ENCODE measurements around the gene VIT.

Gene VIT

DNA sequence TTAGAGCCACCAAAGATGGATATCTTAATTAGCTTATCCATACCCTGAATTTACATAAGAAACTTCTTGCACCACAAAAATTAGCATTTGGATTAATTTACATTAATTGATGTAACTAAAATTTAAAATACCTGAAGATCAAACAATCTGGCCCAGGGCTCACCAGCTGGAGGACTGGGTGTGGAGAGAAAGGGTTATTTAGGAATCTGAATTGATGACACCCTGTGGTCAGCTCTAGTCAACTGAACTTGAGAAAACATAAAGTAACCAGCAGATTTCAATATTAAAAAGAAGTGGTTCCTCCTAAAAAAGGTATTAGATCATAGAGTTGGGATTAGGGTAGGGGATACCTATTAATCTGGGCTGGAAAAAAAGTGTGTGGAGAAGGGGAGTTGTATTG lies 147.3 kb downstream of the VIT start:
- H3K4me3 ChIP-seq (ENCODE audit: low read length) = no peak overlapping the region
- no peak for TF ChIP-seq ZNF274 (IDR thresholded peaks at IDR 0.05; ENCODE audit: low read depth, low read length)

DNA sequence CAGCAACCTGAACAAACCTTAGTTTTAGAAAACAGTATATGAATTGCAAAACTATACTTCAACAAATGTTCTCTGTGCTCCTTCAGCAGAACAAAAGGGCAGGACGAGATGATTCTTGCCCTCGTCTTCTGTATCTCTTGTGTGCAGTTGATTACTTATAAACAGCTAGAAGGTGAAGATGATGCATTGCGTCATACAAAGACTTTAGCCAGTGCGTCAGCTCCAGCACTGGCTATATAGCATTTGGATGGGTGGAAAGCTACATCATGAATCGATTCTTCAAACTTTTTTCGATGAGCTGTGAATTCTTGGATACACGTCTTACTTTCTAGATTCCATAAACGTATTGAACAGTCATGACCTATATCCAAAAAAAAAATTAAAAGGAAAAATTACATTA lies 152.8 kb downstream of the VIT start:
- H3K4me3 ChIP-seq (ENCODE audit: low read length) = no peak overlapping the region
- no peak for TF ChIP-seq ZNF274 (IDR thresholded peaks at IDR 0.05; ENCODE audit: low read depth, low read length)

DNA sequence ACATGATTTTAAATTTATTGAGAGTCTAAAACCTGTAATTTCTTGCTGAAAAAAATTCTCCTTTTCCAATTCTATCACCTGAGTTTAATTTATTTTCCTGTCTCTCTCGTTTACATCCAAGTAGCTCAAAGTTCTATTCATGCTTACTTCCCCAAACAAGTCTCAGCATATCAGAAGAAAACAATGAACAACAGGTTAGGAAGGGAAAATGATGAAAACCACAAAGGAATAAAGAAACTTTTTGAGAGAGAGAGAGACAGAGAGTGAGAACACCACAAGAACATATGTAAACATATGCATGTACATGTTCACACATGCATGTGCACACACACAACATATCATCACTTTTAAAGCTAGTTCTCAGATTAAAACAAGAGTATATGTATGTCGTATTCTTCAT lies 157.7 kb downstream of the VIT start:
- H3K4me3 ChIP-seq (ENCODE audit: low read length) = no peak overlapping the region
- no peak for TF ChIP-seq ZNF274 (IDR thresholded peaks at IDR 0.05; ENCODE audit: low read depth, low read length)

DNA sequence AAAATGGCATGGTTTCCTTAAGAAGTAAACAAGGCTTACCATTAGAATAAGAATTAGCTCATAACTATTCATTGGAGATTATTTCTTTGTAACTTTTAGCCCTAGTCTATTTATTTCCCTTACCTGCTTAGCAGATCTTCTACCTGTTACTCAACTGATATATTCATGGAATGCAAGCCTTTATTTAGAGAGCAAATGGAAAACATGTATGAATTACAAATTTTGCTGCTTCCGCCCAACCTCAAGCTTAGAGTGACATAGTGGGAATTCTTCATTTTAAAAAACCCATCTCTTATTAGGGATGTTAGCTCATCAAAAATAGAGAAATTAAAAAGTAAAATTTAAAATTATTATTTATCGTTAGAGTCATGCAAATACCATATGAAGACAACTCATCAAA lies 158.9 kb downstream of the VIT start:
- no peak overlapping the region for H3K4me3 ChIP-seq (ENCODE audit: low read length)
- TF ChIP-seq ZNF274 (IDR thresholded peaks at IDR 0.05; ENCODE audit: low read depth, low read length) = no peak

DNA sequence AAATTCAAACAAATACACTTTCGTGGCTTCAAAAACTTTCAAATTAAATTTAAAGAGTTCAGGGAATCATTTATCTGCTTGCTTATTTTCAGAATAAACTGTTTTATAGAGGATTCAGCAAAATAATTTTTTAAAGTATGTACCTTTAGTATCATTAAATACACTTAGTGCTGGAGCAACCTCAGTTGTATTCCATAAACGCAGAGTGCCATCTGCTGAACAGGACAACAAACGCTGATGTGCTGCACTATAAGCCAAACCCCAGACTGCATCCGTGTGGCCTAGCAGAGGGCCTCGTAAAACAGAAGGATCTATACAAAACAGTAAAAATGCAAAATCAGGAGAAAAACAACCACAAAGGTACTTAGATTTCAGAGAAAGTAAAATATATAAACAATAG lies 161.2 kb downstream of the VIT start:
- no peak for TF ChIP-seq ZNF274 (IDR thresholded peaks at IDR 0.05; ENCODE audit: low read depth, low read length)
- no peak overlapping the region for H3K4me3 ChIP-seq (ENCODE audit: low read length)

DNA sequence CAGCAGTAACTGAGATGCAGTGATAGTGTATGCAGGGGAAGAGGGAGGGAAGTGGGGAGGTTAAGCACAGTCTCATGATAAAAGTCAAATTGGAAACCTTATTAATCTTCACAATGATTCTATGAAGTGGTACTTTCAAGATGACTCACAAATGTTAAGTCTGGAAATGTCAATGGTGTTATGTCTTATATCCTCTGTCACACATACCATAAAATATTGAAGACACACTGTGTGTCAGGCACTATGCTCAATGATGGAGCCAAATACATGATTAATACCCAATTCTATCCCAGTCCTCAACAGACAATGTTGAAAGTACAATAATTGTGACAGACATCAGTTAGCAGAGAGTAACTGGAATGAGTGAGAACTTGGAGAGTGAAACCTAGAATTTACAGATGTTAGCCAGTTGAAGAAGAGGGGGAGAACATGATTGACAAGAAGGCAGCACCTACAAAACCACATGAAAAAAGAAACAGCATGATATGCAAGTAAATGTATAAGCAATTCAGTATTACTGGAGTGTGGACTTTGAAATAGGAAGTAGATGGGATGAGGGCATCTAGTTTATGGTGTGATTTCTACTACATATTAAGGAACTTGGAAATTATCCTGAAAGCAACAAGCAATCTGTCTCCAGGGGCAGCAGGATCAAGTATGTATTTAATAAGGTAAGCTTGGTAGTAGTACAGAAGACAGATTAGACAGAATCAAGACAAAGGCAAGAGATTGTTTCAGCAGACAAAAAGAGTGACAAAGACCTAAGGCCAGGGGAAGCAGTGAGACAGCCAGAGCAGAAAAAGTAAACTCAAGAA lies 162.3 kb downstream of the VIT start:
- no peak for TF ChIP-seq ZNF274 (IDR thresholded peaks at IDR 0.05; ENCODE audit: low read depth, low read length)
- H3K4me3 ChIP-seq (ENCODE audit: low read length) = no peak overlapping the region

DNA sequence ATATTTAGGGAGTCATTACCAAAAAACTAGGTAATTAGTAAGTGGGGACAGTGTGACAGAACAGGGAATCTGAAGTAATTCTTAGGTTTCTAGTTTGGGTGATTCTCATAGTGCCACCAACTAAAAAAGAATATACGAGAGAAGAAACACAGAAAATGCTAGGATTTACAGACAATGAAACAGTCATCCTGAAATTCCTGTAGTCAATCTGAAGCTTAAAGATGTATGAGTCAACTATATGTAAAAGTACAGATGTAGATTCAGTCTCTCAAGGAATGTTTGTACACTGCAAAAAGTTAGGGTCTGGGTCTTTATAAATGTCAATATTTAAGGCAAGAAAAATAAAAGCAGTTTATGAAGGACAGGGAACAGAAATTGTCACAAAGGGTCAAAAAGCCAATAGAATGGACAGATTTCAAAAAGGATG lies 162.9 kb downstream of the VIT start:
- H3K4me3 ChIP-seq (ENCODE audit: low read length) = no peak overlapping the region
- TF ChIP-seq ZNF274 (IDR thresholded peaks at IDR 0.05; ENCODE audit: low read depth, low read length) = no peak

DNA sequence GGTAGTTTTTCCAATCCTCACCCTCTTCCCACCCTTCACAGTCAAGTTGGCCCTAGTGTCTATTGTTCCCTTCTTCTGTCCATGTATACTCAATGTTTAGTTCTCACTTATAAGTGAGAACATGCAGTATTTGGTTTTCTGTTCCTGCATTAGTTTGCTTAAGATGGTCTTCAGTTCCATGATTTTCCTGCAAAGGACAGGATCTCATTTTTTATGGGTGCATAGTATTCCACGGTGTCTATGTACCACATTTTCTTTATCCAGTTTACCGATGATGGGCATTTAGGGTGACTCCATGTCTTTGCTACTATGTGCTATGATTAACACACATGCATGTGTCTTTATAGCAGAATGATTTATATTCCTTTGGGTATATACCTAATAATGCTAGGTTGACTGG lies 165.4 kb downstream of the VIT start:
- H3K4me3 ChIP-seq (ENCODE audit: low read length) = no peak overlapping the region
- no peak for TF ChIP-seq ZNF274 (IDR thresholded peaks at IDR 0.05; ENCODE audit: low read depth, low read length)
